GM18873 (cell line): ENCODE measurements around the gene SASH1.
"Not testable (repeated sequence)": the region's sequence is repeated elsewhere in the genome, so short reads cannot be mapped to it uniquely, and the experiment has no call there.

ENCODE experiments used
- ATAC-seq: cut with Tn5 transposase; IDR thresholded peaks from one replicate; pipeline ENCODE4 v1.9.1; 2021; ENCODE audit warnings: mild to moderate bottlenecking, moderate library complexity, moderate number of reproducible peaks; ENCODE audit not compliant: unreplicated experiment, low FRiP score

The SASH1 gene

GRCh38 chr6:148565930-148566663 is 223.5 kb downstream of the SASH1 start:
- ATAC-seq: no peak

GRCh38 chr6:148566664-148567350 is 224.2 kb downstream of the SASH1 start:
- ATAC-seq: no peak

- ATAC-seq: no peak
Measured at GRCh38 chr6:148570456-148570855, 227.8 kb downstream of the SASH1 start.

- ATAC-seq: no peak
Measured at GRCh38 chr6:148572676-148573335, 230.2 kb downstream of the SASH1 start.

- ATAC-seq: no peak
Measured at GRCh38 chr6:148573922-148574321, 231.3 kb downstream of the SASH1 start.

GRCh38 chr6:148577687-148578488 is 235.2 kb downstream of the SASH1 start:
- peak; percentile 81 for ATAC-seq

- peak; percentile 8 for ATAC-seq
Measured at GRCh38 chr6:148578489-148578814, 235.8 kb downstream of the SASH1 start.

GRCh38 chr6:148578837-148579565 is 236.4 kb downstream of the SASH1 start:
- ATAC-seq: no peak

- no peak for ATAC-seq
Measured at GRCh38 chr6:148580442-148580841, 237.8 kb downstream of the SASH1 start.

GRCh38 chr6:148583631-148584030 is 241.0 kb downstream of the SASH1 start:
- ATAC-seq: no peak

GRCh38 chr6:148585641-148586040 is 243.0 kb downstream of the SASH1 start:
- ATAC-seq: not testable (repeated sequence)

- no peak for ATAC-seq
Measured at GRCh38 chr6:148590883-148591282, 248.2 kb downstream of the SASH1 start.

GRCh38 chr6:148591656-148592055 is 249.0 kb downstream of the SASH1 start:
- no peak for ATAC-seq

- ATAC-seq: no peak
Measured at GRCh38 chr6:148593130-148593812, 250.6 kb downstream of the SASH1 start.

- no peak for ATAC-seq
Measured at GRCh38 chr6:148593813-148594170, 251.2 kb downstream of the SASH1 start.

GRCh38 chr6:148595550-148595949 is 252.9 kb downstream of the SASH1 start:
- no peak for ATAC-seq

GRCh38 chr6:148596891-148597455 is 254.3 kb downstream of the SASH1 start:
- ATAC-seq: no peak

- ATAC-seq: no peak
Measured at GRCh38 chr6:148598724-148599123, 256.1 kb downstream of the SASH1 start.

GRCh38 chr6:148599967-148600426 is 257.4 kb downstream of the SASH1 start:
- ATAC-seq: no peak
